Measurements from ENCODE around the gene HDAC5.
A peak's percentile ranks its signal among the peaks of the same experiment; 100 is the strongest.
"Not testable (repeated sequence)": the region's sequence is repeated elsewhere in the genome, so short reads cannot be mapped to it uniquely, and the experiment has no call there.

Gene HDAC5

GRCh38 chr17:44110823-44111633 lies 12.4 kb downstream of the HDAC5 start:
- peak; percentile 71 to 99 (median 96) for DNase-seq

DNA sequence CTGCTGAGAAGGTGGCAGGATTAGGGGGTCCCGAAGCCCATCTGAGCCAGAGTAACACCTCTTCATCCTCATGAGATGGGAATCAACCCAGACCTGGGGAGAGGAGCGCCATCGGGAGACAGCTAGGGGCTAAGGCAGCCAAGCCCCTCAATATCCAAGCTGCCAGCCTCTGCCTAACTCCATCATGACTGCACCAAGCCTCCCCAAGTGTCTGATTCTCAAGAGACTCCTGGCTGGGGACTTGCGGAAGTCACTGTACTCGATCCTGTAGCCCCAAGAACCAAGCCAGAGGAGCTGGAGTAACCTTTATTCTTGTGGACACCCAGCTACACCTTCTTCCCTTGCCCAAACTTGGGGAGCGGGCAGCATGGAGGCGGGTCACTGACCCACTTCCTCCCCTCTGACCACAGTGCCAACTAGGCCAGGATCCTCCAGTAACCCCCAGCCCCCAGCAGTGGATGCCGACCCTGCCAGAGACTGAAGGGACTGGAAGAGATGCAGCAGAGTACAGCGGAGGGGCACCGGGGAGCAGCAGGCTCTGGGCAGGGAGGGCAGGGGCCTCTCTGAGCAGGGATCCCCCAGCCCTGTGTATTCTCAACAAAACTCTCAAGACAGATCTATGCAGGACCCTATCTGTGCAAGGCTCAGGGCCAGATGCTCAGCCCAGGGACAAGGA lies 13.3 kb downstream of the HDAC5 start:
- no peak for DNase-seq

DNA sequence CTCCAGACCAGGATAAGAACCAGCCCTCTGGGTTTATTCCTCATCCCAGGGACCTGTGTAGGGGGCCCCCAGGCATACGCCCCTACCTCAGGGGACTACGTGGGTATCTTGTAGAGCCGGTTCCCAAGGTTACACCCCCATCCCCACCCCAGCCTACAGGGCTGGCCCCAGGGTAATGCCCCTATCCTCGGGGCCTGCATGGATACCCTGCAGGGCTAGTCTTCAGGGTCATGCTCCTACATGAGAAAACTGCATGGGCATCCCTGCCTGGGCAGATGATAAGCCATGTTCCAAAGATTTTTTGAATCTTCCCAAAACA lies 14.2 kb downstream of the HDAC5 start:
- no peak for DNase-seq

- peak in 8 of 14 donors; percentile 16 to 78 (median 32) for DNase-seq
Measured at GRCh38 chr17:44108440-44109311, 14.8 kb downstream of the HDAC5 start.

DNA sequence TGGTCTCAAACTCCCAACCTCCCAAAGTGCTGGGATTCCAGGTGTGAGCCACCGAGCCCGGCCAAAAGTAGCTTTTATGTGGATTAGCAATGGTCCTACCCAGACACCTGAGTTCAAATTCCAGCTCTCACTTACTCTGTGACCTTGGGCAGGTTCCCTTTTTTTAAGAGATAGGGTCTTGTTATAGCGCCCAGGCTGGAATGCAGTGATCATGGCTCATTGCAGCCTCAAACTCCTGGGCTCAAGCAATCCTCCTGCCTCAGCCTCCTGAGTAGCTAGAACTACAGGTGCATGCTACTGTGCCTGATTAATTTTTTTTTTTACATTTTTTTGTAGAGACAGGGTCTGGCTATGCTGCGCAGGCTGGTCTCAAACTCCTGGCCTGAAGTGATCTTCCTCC lies 16.6 kb downstream of the HDAC5 start:
- no peak for DNase-seq

GRCh38 chr17:44105941-44106340 lies 17.5 kb downstream of the HDAC5 start:
- DNase-seq = no peak

DNA sequence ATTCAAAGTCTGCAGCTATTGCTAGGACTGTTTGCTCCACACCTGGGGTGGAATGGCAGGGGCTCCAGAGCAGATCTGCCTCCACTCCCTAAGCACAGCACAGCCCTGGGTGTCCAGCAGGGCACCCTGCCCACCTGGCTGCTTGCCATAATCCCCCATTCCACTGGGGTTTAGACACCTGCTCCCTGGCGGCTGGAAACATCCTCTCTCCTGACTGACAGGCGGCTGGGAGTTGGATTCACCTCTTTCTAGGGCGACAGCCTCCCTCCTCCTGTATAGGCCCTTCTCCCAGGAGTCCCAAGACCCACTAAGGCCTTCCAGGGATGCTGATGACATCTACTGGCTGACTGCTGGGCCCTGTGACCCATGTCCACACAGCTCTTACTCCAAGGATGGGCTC lies 18.0 kb downstream of the HDAC5 start:
- DNase-seq = no peak

DNA sequence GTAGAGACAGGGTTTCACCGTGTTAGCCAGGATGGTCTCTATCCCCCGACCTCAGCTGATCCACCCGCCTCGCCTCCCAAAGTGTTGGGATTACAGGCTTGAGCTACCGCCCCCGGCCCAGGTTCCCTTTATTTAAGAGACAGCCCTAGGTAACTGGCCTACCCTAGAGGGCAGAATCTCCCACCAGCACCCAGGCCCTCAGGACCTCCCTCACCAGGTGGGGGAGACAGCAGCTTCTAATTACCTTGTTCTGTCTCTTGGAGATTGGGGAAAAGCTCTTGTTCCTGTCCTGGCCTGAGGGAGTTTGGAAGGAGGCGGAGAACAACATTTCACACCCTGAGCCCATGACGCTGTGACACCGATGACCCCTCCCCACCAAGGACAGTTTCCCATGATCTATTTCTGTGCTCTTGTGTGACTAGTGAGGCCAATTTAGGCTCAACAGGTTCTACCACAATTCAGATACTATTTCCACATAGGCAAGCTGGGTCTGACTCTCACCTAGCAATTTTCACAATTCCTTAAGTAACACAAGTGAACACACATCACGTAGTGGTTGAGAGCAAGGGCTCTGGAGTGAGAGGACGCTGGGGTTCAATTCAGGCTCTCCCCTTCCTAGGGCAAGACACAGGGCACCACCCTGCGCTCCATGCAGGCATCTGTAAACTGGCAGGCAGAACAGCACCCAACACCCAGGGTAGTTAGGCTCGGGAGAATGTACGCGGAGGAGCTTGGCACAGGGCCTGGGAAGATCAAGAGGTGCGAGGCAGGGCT lies 20.4 kb downstream of the HDAC5 start:
- DNase-seq = no peak

- not testable (repeated sequence) for DNase-seq
Measured at GRCh38 chr17:44101858-44102257, 21.6 kb downstream of the HDAC5 start.

DNA sequence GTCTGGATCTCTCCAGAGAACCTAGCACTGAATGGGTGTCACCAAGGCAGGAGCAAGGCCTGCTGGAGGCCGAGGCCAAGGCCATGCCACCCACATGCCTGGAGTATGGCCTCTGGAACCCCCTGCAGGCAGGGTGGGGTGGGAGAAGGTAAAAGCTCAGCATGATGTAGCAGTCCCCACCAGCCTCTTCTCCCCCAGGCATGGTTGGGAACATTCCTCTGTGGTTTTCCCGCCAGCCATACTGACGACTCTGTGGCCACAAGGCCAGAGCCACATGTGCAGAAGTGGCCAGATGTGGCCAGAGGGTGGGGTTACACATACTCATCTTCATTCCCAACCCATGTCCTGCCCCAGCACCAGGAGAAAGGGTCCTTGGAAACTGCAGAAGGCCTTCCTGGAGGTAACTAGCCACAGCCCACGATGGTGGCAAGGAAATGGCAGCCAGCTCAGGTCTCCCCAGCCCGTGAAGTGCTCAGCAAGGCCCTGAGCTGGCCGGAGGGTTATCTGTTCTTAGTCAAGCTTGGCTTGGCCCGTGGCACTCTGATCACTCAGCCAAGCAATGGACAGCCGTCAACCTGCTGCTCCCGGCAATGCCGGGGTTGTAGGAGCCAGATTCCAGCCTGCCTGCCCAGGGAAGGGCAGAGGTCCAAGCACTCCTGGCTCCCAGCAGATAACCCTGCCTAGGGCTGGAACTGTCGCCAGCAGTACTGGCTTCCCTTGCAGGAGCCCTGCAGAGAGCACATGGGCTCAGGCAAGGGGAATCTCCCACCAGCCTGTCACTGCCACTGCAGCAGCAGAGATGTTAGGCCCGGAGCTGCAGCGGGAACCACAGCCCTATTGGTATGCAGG lies 26.1 kb downstream of the HDAC5 start:
- DNase-seq = peak in 5 of 14 donors; percentile 33 to 96 (median 35)

- DNase-seq = peak in 7 of 14 donors; percentile 31 to 71 (median 51)
Measured at GRCh38 chr17:44095647-44096496, 27.6 kb downstream of the HDAC5 start.

GRCh38 chr17:44095388-44095646 lies 28.1 kb downstream of the HDAC5 start:
- no peak for DNase-seq

DNA sequence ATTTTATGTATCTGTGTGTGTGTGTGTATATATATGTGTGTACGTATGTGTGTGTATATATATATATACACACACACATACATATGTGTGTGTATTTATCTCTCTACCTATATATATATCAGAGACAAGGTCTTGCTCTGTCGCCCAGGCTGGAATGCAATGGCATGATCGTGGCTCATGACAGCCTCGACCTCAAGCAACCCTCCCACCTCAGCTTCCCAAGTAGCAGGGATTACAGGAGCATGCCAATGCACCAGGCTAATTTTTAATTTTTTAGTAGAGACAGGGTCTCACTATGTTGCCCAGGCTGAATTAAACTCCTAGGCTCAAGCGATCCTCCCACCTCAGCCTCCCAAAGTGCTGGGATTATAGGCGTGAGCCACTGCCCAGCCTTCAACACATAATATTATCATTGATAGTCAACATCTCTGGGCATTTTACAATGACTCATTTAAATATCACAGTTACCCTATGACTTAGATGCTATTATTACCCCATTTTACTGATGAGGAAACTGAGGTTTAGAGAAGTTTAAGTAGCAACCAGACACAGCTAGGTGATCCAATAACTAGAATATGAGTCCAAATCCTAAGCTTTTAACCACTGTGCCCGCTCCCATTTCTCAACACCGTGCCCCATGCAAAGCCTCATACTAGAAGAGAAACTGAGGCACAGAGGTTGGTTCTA lies 28.6 kb downstream of the HDAC5 start:
- no peak for DNase-seq

GRCh38 chr17:44093231-44093900 lies 30.1 kb downstream of the HDAC5 start:
- DNase-seq = no peak

DNA sequence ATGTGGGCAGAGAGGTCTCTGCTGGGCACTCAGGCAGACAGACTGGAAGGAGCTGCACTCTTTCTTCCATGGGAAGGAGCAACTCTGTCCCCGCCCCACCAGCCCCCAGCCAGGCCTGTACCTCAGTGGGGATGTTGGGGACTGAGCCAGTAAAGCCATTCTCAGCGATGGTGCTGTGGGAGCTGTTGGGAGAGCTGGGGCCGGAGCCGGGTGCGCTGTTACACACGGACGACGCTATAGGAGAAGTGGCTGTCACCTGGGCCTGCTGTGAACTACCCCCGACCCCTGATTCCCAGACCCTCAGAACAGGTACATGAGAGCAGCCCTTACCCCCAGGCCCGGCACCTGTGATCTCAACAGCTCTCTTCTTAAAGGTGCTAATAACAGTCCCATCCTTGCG lies 31.4 kb downstream of the HDAC5 start:
- no peak for DNase-seq

- no peak for DNase-seq
Measured at GRCh38 chr17:44091200-44091997, 32.0 kb downstream of the HDAC5 start.

GRCh38 chr17:44088254-44088653 lies 35.2 kb downstream of the HDAC5 start:
- no peak for DNase-seq

- DNase-seq = no peak
Measured at GRCh38 chr17:44087319-44087718, 36.1 kb downstream of the HDAC5 start.

All from C1 segment of cervical spinal cord (tissue), 14 donors.